NCI-H146 treated with DMSO at 0.1 percent for 48 hours (cell line): ENCODE results near the gene THADA.
"Not testable (repeated sequence)": the region's sequence is repeated elsewhere in the genome, so short reads cannot be mapped to it uniquely, and the experiment has no call there.

Source experiments
- DNase-seq: peaks from one replicate; lab custom pipeline; 2025; ENCODE audit not compliant: unreplicated experiment; lab: John Stamatoyannopoulos, UW

Gene THADA

DNA sequence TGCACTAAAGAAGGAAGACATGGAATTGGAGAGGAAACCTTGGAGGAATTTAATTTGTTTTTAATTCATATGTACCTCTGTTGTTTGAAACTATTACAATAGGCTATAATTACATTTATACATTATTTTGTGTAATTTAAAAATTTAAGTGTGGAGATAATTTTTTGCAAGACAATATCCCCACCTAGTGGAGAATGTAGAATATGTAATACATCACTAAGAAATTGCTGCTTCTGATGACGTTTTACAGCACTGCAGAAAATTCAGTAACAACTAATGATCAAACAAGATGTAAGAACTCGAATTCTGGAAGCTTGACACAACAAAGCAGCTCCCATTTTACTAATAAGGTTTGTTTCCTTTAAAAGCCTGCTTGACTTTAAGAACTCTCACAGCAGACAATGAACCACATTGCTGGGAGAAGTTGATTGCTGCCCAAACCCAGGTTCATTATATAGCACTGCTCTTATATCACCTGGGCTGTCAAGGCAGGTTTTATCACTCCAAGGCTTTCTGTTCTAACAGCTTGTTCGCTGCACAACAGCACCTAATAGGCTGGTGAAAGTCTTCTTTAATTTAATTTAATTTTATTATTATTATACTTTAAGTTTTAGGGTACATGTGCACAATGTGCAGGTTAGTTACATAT, 53.4 kb downstream of the THADA start:
- peak; percentile 7 for DNase-seq

DNA sequence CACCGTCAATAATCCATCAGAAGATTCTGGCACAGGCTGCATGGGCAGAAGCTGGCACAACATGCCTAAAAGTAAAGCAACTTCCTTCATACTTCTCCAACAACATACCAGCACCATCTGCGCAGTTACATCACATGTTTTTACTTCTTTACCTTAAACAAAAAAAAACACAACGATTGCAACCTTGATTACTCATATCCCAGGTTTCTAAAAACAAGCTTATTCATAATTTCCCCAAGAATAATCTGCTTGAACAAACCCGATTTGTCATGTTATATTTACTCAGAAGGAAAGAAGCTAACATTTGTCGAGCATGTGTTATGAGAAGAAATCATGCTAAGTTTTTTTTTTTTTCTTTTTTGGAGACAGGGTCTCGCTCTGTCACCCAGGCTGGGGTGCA, 54.7 kb downstream of the THADA start:
- DNase-seq = no peak

DNA sequence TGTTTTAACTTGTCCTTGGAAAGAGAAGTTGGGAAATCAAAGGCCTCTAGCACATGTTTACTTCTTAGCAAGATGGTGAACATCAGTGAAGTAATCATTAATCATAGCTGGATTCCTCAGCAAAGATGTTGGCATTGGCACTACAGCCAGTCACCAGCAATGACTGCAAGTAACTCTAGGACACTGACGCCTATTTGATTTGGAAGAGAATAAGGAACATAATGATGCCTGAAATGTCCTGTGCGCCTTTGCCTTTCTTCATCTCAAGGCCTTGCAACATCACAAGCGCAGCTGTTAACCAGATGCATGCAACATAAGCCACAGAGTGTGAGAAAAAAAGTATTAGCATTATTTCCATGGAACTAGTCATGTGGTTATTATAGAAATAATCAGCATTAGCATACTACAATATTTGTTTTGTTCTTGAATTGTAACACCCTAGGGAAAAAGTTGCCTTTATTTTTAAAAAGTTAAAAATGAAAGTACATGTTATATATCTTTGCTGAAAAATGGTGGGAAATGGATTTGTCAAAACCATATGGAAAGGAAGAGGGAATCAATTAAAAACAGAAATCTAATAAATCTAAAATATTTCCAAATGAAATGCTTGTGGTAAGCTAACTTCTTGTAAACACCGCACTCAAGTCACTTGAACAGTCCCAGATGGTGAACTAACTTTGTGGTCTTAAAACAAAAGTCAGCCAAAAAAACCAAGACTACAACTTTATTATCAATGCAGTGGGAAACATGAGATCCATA, 55.6 kb downstream of the THADA start:
- no peak for DNase-seq

DNA sequence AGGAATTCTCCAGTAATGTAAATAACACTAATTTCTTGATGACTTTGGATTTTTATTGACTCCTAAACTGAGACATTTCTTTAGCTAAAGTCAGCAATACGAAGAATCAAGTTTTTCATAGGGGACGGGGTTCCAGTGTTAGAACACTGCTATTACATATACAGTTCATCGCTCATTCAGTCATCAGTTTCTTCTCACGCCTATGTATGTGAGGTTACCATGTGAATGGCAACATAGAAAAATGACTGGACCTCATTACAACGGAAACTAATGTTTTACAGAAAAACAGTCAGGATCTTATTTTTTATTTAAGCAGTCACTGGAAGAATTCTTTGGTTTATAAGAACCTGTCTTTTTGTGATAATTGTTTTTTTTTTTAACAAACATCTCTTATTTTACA, 56.4 kb downstream of the THADA start:
- no peak for DNase-seq

DNA sequence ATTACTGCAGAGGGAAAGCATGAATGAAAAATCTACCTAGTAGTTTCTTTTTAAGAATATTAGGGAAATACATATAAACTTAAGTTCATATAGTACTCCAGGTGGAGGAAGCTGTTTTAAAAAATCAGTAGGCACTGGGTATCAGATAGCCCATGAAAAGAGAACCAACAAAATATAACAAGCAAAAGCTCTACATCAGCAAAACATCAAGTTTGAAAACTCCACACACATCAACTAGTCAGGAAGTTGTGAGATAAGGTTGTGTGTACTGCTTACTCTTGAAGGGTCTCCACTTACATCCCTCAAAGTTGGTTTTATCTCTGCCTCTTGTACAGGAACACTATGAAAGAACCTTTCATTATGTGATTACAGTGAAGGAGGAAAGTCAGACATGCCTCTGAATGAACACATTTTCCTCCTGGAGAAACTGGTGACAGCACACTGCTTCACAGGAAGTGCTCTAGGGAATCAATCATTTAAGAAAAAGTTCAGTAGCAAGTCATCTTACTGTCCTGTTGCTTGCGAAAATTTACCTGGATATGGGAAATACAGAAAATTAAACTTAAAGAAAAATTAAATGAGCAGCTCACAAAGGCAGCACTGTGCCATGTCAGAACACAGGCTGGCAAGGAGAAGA, 57.7 kb downstream of the THADA start:
- DNase-seq = no peak

DNA sequence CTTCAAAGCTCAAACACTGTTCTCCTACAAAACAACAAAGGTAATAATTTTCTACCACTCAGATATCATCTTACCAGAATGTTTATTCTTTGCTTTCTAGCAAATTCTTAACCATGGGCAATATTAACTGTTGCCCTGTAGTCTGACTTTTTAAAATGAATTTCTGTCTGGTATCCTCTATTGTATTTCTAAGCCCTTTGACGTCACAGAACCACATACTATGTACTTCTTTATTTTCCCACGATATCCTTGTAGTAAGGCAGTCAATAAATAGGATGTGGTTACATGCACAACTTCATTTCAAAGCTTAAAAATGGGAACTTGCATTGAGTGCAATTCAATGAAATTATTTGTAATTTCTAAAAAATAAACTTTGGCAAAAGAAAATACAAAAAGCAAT, 58.7 kb downstream of the THADA start:
- DNase-seq = no peak

DNA sequence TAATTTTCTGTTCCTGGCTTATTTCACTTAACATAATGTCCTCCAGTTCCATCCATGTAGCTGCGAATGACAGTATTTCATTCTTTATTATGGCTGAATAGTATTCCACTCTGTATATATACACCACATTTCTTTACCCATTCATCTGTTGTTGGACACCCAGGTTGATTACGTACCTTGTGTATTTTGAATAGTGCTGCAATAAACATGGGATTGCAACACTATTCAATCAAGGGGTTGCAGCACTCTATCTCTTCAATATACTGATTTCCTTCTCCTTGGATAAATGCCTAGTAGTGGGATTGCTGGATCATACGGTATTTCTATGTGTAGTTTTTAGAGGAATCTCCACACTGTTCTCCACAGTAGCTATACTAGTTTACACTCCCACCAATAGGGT, 61.3 kb downstream of the THADA start:
- no peak for DNase-seq

DNA sequence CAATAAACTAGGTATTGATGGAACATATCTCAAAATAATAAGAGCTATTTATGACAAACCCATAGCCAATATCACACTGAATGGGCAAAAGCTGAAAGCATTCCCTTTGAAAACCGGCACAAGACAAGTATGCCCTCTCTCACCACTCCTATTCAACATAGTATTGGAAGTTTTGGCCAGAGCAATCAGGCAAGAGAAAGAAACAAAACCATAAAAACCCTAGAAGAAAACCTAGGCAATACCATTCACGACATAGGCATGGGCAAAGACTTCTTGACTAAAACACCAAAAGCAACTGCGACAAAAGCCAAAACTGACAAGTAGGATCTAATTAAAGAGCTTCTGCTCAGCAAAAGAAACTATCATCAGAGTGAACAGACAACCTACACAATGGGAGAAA, 63.3 kb downstream of the THADA start:
- DNase-seq = not testable (repeated sequence)

DNA sequence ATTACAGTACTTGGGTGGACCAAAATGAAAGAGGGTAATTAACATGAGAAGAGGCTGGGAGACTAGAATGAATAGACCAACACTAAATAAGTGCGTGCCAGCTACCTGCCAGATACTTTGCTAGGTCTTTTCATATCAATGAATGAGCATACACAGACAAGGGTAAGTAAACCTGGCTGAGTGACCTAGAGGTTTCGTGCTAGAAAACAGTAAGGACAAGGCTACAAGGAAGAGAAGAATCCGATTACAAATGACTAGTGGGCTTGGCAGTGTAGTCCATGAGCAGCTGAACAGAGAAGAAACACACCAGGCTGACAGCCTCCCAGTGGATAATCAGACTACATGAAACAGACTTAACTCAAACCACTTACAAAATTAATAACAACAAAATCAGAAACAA, 64.6 kb downstream of the THADA start:
- DNase-seq = no peak

DNA sequence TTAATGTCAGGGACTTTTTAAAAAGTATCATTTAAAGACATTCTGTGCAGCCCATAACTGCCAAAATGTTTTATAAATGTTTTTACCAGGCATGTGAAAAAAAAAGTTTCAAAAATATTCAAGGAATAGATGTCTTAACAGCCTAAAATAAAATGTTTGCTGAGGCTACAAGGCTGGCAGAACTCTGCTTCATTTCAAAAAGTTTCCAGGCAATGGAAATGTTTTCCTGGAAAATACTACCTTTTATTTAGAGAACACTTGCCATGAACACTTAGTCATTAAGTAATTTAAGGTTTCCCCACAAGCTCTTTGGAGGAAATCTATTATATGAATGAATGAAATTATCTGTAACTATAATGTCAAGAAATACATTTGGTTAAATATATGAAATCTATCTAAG, 68.8 kb downstream of the THADA start:
- DNase-seq = no peak

DNA sequence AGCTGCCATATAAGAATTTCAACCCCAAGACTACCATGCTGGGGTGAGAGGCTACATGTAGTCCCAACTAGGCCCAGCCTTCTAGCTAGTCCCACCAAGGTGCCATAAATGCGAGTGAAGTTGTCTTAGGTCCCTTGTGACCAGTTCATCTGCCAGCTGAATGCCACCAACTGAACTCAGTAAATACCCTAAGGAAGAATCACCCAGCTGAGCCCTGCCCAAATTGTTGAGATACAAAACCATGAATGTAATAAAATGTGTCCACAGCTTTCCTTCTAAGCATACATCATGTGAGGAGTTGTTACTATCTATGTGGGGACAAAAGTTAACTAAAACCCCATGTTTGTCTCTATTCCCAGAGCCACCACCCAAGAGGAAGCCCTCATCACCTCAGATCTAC, 70.3 kb downstream of the THADA start:
- DNase-seq = no peak

DNA sequence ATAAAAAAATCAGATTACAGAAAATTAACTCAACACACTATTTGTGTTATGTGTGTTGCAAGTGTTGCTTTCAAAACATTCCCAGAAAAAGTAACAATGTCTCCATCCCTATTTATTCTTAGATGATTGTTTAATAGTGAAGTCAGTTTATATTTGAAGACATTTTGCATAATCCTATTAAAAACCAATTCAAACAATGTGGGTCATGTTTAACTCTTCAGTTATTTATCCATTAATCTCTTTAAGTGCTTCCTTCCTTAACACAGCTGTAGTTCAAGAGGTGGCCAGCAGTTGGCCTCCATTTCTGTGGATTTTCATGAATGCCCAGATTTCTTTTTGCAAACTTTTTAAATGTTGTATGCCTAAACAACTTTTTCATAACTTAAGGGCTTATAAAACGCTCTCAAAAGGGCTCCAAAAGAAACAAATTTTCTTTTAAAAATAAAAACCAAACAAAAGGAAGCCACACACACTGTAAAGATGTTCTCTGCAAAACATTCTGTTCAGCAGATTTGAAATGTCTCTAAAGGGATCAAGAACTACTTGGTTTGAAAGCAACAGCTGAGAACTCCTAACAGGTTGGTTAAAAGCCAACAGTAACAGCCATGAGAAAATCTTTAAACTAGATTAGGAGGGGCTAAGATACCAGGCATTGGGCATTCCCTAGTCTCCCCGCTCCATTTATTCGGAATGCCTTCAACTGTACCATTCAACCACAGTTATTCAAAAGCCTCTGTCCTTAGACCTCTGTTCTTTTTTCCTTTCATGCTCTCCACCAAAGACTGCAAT, 71.5 kb downstream of the THADA start:
- no peak for DNase-seq

DNA sequence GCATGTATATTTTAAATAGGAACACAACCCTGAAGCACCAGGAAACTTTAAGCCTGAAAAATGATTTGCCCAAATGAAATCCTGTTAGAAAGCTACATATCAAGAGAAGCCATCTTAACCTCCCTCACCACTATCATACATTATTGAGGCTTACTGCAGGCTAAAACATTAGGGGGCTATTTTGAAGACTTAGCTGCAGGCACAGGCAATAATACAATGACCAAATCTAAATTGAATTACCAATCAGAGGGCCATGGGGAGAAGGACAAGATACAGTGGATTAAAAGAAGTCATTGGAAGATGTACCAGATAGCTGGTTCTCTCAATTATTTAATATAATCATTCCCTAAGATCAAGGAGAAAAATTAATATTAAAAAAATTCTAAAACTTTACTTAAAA, 73.7 kb downstream of the THADA start:
- DNase-seq = no peak

DNA sequence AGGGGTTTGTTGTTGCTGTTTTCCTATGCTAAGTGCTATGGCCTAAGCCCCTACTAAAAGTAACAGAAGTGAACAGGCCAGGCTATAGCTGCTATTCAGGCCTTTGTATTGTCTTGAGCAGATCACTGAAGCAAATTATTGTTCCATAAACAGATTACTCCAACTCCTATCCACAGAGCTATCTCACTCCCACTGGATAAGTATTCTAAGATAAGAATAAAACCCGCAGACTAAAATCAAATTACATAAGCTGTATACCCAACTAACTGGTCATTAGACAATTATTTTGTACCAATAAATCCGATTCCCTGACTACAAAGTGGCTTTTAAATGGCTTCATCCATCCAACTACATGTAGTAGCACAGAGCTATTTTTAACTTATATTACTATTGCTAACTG, 74.3 kb downstream of the THADA start:
- no peak for DNase-seq

DNA sequence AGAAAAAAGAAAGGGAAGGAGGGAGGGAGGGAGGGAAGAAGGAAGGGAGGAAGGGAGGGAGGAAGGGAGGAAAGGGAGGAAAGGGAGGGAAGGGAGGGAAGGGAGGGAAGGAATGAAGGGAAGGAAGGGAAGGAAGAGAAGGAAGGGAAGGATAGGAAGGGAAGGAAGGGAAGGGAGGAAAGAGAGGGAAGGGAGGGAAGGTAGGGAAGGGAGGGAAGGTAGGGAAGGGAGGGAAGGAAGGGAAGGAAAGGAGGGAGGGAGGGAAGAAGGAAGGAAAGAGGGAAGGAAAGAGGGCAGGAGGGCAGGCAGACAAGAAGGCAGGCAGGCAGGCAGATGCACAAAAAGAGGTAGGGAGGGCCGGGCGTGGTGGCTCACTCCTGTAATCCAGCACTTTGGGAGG, 74.9 kb downstream of the THADA start:
- DNase-seq = no peak

DNA sequence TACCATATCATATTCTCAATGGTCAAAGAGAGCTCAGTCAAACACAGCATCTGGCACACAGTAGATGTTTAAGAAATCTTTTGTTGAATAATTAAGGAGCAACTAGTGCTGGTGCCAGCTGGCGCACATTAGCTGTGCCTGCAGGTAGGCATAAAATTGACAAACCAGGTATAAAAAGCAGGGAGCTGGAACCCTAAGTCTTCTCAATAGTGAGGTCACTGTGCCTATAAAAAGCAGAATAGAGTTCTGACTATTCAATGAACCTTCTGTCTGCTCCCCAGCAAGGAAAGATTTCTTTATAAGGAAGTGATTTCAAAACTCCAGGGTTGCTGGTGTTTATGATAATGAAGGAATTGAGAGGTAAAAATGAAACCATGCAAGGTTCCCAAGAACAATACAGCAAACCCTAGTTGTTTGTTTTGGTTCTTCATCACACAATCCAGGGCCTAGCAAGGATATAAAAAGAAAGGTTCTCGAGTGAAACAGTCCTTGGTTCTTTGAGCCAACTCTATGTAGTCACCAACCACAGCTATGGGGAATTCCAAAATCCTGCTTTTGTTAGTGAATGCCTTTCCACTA, 76.1 kb downstream of the THADA start:
- DNase-seq = no peak

DNA sequence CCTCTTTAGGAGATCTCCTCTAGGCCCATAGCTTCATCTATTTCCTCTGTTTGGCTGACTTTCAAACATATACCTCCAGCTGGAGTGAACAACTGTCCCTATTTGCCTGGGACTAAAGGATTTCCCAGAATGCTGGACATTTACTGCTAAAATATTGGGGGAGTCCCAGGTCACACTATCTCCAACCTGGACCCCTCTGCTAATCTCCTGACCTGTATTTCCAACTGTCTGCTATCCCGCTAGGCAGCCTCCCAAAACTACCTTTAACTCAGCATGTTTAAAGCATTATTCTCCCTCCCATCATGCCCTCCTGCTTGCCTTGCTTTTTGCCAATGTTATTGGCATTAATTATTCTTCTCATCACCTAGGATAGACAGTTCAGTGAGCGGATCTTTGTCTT, 77.1 kb downstream of the THADA start:
- DNase-seq = no peak

DNA sequence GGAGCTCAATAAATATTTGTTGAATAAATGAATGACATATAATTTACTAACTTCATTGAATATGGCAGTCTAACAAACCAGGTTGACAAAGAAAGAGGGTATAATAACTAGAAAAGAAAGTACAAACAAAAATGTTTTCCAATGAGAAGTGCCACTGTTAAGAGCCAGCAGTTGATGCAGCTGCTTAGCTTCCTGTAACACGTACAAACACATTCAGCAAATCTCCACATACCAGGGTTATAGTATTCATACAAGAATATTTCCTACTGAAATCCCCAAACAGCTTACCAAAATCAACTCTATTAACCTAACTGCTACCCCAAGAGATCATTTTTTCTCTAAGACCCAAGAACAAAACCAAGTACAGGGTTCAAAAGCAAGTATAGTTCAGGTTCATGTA, 77.7 kb downstream of the THADA start:
- DNase-seq = no peak

DNA sequence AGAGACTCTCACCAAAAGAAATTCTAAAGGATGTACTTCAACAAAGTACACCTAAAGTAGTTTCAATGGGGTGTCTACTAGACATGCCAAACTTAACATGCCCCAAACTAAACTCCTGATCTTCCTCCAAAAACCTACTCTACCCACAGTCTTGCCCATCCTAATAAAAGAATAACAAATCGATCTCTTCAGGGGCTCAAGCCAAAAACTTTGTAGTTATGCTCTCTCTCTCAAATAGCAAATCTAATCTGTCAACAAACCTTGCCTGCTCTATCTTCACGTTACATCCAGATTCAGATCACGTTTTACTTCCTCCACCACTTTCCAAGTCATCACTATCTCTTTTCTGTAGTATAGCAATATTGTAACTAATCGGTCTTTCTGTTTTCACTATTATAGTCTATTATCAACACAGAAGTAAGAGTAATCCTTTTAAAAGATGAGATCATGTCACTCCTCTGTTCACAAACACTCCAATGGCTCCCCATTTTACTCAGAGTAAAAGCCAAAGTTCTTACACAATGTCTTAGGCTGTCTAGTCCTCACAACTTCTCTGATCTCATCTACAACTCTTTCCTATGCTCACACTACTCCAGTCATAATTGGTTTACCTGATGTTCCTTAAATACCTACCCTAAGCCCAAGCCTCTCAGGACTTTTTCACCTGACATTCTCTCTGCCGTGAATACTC, 79.9 kb downstream of the THADA start:
- no peak for DNase-seq

DNA sequence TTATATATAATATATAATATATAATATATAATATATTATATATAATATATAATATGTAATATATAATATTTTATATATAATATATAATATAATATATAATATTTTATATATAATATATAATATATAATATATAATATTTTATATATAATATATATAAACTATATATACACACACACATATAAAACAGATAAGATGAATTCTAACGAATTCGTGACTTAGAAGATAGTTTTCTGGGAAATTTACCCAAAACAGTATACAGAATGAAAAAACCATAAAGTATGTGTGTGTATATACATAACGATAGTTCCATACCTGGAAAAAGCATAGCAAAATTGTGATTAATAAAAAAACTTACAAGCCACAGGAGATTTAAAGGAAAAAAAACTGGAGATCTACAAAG, 80.6 kb downstream of the THADA start:
- no peak for DNase-seq

DNA sequence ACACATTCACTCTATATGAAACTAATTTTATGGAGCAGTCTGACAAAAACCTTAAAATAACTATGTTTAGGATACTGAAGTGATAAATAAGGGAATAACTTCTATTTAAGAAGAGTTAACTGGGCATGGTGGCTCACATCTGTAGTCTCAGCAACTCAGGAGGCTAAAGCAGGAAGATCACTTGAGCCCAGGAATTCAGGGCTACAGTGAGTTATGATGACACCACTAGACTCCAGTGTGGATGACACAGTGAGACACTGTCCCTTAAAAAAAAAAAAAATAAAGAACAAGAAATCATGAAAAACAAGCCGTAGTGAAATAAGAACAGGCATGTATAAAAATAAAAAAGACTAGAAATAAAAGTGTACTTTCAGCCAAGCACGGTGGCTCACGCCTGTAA, 82.0 kb downstream of the THADA start:
- no peak for DNase-seq
